ENCODE results near the gene CEP63. TPM values are rescaled to one million over a fixed set of nuclear protein-coding genes. Genes with fewer than 3 reads are reported as not detected.
"Not testable (repeated sequence)": the region's sequence is repeated elsewhere in the genome, so short reads cannot be mapped to it uniquely, and the experiment has no call there.

Gene CEP63
- total RNA-seq, 1 experiment from 2014 or later = 13.7 TPM

GRCh38 chr3:134559591-134559990 is 73.7 kb downstream of the CEP63 start:
- DNase-seq = no peak
- no peaks in the 10 kb centered on the region for H3K36me3 ChIP-seq (replicated peaks; ENCODE audit: control insufficient read depth, insufficient read depth, low read length)
- H3K4me3 ChIP-seq (ENCODE audit: insufficient read depth, low read depth, low read length) = no peak overlapping the region
- H3K27me3 ChIP-seq (ENCODE audit: control insufficient read depth, insufficient read depth, low read length) = no peaks in the 10 kb centered on the region

GRCh38 chr3:134562055-134562454 is 76.2 kb downstream of the CEP63 start:
- no peaks in the 10 kb centered on the region for H3K36me3 ChIP-seq (replicated peaks; ENCODE audit: control insufficient read depth, insufficient read depth, low read length)
- no peaks in the 10 kb centered on the region for H3K27me3 ChIP-seq (ENCODE audit: control insufficient read depth, insufficient read depth, low read length)
- H3K4me3 ChIP-seq (ENCODE audit: insufficient read depth, low read depth, low read length) = no peak overlapping the region
- DNase-seq = no peak

GRCh38 chr3:134563601-134564000 is 77.7 kb downstream of the CEP63 start:
- H3K27me3 ChIP-seq (ENCODE audit: control insufficient read depth, insufficient read depth, low read length) = no peaks in the 10 kb centered on the region
- H3K36me3 ChIP-seq (replicated peaks; ENCODE audit: control insufficient read depth, insufficient read depth, low read length) = no peaks in the 10 kb centered on the region
- DNase-seq = no peak
- H3K4me3 ChIP-seq (ENCODE audit: insufficient read depth, low read depth, low read length) = no peak overlapping the region

GRCh38 chr3:134564991-134565390 is 79.1 kb downstream of the CEP63 start:
- H3K27me3 ChIP-seq (ENCODE audit: control insufficient read depth, insufficient read depth, low read length) = no peaks in the 10 kb centered on the region
- no peak for DNase-seq
- H3K4me3 ChIP-seq (ENCODE audit: insufficient read depth, low read depth, low read length) = no peak overlapping the region
- no peaks in the 10 kb centered on the region for H3K36me3 ChIP-seq (replicated peaks; ENCODE audit: control insufficient read depth, insufficient read depth, low read length)

- Histone ChIP-seq H3K27me3 (ENCODE audit: control insufficient read depth, insufficient read depth, low read length) (no peaks in the 10 kb centered on the region), H3K36me3 (replicated peaks; ENCODE audit: control insufficient read depth, insufficient read depth, low read length) (no peaks in the 10 kb centered on the region), H3K4me3 (ENCODE audit: insufficient read depth, low read depth, low read length) (no peak overlapping the region)
- DNase-seq = no peak
These were observed 81.7 kb downstream of the CEP63 start for GRCh38 chr3:134567605-134568004.

GRCh38 chr3:134568790-134569189 is 82.9 kb downstream of the CEP63 start:
- H3K36me3 ChIP-seq (replicated peaks; ENCODE audit: control insufficient read depth, insufficient read depth, low read length) = no peaks in the 10 kb centered on the region
- no peak for DNase-seq
- H3K27me3 ChIP-seq (ENCODE audit: control insufficient read depth, insufficient read depth, low read length) = no peaks in the 10 kb centered on the region
- H3K4me3 ChIP-seq (ENCODE audit: insufficient read depth, low read depth, low read length) = no peak overlapping the region

- H3K27me3 ChIP-seq (ENCODE audit: control insufficient read depth, insufficient read depth, low read length); DNase-seq; H3K4me3 ChIP-seq (ENCODE audit: insufficient read depth, low read depth, low read length); H3K36me3 ChIP-seq (replicated peaks; ENCODE audit: control insufficient read depth, insufficient read depth, low read length): not testable (repeated sequence)
These were observed 84.0 kb downstream of the CEP63 start for GRCh38 chr3:134569899-134570298.

- no peak for DNase-seq
- no peak overlapping the region for H3K4me3 ChIP-seq (ENCODE audit: insufficient read depth, low read depth, low read length)
- H3K27me3 ChIP-seq (ENCODE audit: control insufficient read depth, insufficient read depth, low read length) = no peaks in the 10 kb centered on the region
- H3K36me3 ChIP-seq (replicated peaks; ENCODE audit: control insufficient read depth, insufficient read depth, low read length) = no peaks in the 10 kb centered on the region
These were observed 90.6 kb downstream of the CEP63 start for GRCh38 chr3:134576426-134576825.

GRCh38 chr3:134576831-134577230 is 91.0 kb downstream of the CEP63 start:
- no peaks in the 10 kb centered on the region for H3K27me3 ChIP-seq (ENCODE audit: control insufficient read depth, insufficient read depth, low read length)
- no peak overlapping the region for H3K4me3 ChIP-seq (ENCODE audit: insufficient read depth, low read depth, low read length)
- DNase-seq = no peak
- H3K36me3 ChIP-seq (replicated peaks; ENCODE audit: control insufficient read depth, insufficient read depth, low read length) = no peaks in the 10 kb centered on the region

GRCh38 chr3:134579141-134579665 is 93.3 kb downstream of the CEP63 start:
- no peak for DNase-seq
- Histone ChIP-seq H3K27me3 (ENCODE audit: control insufficient read depth, insufficient read depth, low read length) (no peaks in the 10 kb centered on the region), H3K36me3 (replicated peaks; ENCODE audit: control insufficient read depth, insufficient read depth, low read length) (no peaks in the 10 kb centered on the region), H3K4me3 (ENCODE audit: insufficient read depth, low read depth, low read length) (no peak overlapping the region)

GRCh38 chr3:134590766-134591165 is 104.9 kb downstream of the CEP63 start:
- DNase-seq = no peak
- no peaks in the 10 kb centered on the region for H3K27me3 ChIP-seq (ENCODE audit: control insufficient read depth, insufficient read depth, low read length)
- H3K36me3 ChIP-seq (replicated peaks; ENCODE audit: control insufficient read depth, insufficient read depth, low read length) = no peaks in the 10 kb centered on the region
- H3K4me3 ChIP-seq (ENCODE audit: insufficient read depth, low read depth, low read length) = no peak overlapping the region

GRCh38 chr3:134592806-134593205 is 106.9 kb downstream of the CEP63 start:
- DNase-seq = no peak
- Histone ChIP-seq H3K27me3 (ENCODE audit: control insufficient read depth, insufficient read depth, low read length) (no peaks in the 10 kb centered on the region), H3K4me3 (ENCODE audit: insufficient read depth, low read depth, low read length) (no peak overlapping the region), H3K36me3 (replicated peaks; ENCODE audit: control insufficient read depth, insufficient read depth, low read length) (no peaks in the 10 kb centered on the region)

GRCh38 chr3:134594331-134594741 is 108.5 kb downstream of the CEP63 start:
- Histone ChIP-seq H3K27me3 (ENCODE audit: control insufficient read depth, insufficient read depth, low read length) (no peaks in the 10 kb centered on the region), H3K36me3 (replicated peaks; ENCODE audit: control insufficient read depth, insufficient read depth, low read length) (no peaks in the 10 kb centered on the region), H3K4me3 (ENCODE audit: insufficient read depth, low read depth, low read length) (no peak overlapping the region)
- no peak for DNase-seq

GRCh38 chr3:134594986-134595385 is 109.1 kb downstream of the CEP63 start:
- not testable (repeated sequence) for H3K27me3 ChIP-seq (ENCODE audit: control insufficient read depth, insufficient read depth, low read length); H3K4me3 ChIP-seq (ENCODE audit: insufficient read depth, low read depth, low read length); H3K36me3 ChIP-seq (replicated peaks; ENCODE audit: control insufficient read depth, insufficient read depth, low read length); DNase-seq

- no peak for DNase-seq
- H3K36me3 ChIP-seq (replicated peaks; ENCODE audit: control insufficient read depth, insufficient read depth, low read length) = no peaks in the 10 kb centered on the region
- H3K4me3 ChIP-seq (ENCODE audit: insufficient read depth, low read depth, low read length) = no peak overlapping the region
- H3K27me3 ChIP-seq (ENCODE audit: control insufficient read depth, insufficient read depth, low read length) = no peaks in the 10 kb centered on the region
These were observed 111.6 kb downstream of the CEP63 start for GRCh38 chr3:134597390-134597970.

Data from H7 (cell line).